HepG2 (cell line): ENCODE results near the gene TRMT2A. TPM values are rescaled to one million over a fixed set of nuclear protein-coding genes. Genes with fewer than 3 reads are reported as not detected.

ENCODE experiments used
- ATF7 ChIP-seq, 2 experiments: fragments of 450-650 bp in 1 of 2; sonication (generic) in 1 of 2; formaldehyde crosslinking in 1 of 2; IDR thresholded peaks; 2 replicates each; pipeline versions ENCODE4 v1.4.0 to v1.6.1; 2016 to 2020; ENCODE audit warnings: antibody characterized with exemption in 1 of 2, mild to moderate bottlenecking in 1 of 2, missing genetic modification reagents in 1 of 2
- HINFP ChIP-seq: sonication (generic); formaldehyde crosslinking; IDR thresholded peaks from 2 replicates; pipeline ENCODE4 v1.4.0; 2020; ENCODE audit warnings: low read depth, mild to moderate bottlenecking, missing genetic modification reagents
- KAT8 ChIP-seq: IDR thresholded peaks from 2 replicates; pipeline ENCODE4 v1.6.1; 2016; ENCODE audit warnings: missing genetic modification reagents, missing compliant biosample characterization
- POLR2G ChIP-seq: fragments of 200-400 bp; formaldehyde crosslinking; IDR thresholded peaks from 2 replicates; pipeline ENCODE4 v1.6.1; 2018; ENCODE audit warnings: mild to moderate bottlenecking, low read depth, low read length, moderate library complexity
- PRMT3 ChIP-seq: sonication (generic); formaldehyde crosslinking; IDR thresholded peaks from 2 replicates; pipeline ENCODE4 v1.8.1; 2022; ENCODE audit warnings: low read depth, mild to moderate bottlenecking, moderate library complexity, missing genetic modification reagents, borderline replicate concordance
- REXO4 ChIP-seq: sonication (generic); formaldehyde crosslinking; IDR thresholded peaks from 2 replicates; pipeline ENCODE4 v1.8.0; 2022; ENCODE audit warnings: missing genetic modification reagents, mild to moderate bottlenecking, borderline replicate concordance
- RFXAP ChIP-seq: sonication (generic); formaldehyde crosslinking; IDR thresholded peaks from 2 replicates; pipeline ENCODE4 v1.4.0; 2020; ENCODE audit warnings: missing genetic modification reagents, borderline replicate concordance
- SALL1 ChIP-seq: sonication (generic); formaldehyde crosslinking; IDR thresholded peaks from 2 replicates; pipeline ENCODE4 v1.8.0; 2022; ENCODE audit warnings: mild to moderate bottlenecking, missing genetic modification reagents
- TARDBP ChIP-seq: sonication (generic); formaldehyde crosslinking; IDR thresholded peaks from 2 replicates; pipeline ENCODE4 v1.8.0; 2022; ENCODE audit warnings: mild to moderate bottlenecking, missing genetic modification reagents
- ZBTB39 ChIP-seq: sonication (generic); formaldehyde crosslinking; IDR thresholded peaks from 2 replicates; pipeline ENCODE4 v1.5.0; 2020; ENCODE audit warnings: missing genetic modification reagents
- ZBTB43 ChIP-seq: sonication (generic); formaldehyde crosslinking; conservative IDR thresholded peaks from 2 replicates; pipeline ENCODE4 v1.4.0; 2020; ENCODE audit warnings: missing genetic modification reagents
- ZFP91 ChIP-seq: sonication (generic); formaldehyde crosslinking; IDR thresholded peaks from 2 replicates; pipeline ENCODE4 v1.9.0; 2022; ENCODE audit warnings: missing genetic modification reagents, mild to moderate bottlenecking, borderline replicate concordance
- ZNF3 ChIP-seq: IDR thresholded peaks from 2 replicates; pipeline ENCODE4 v1.7.0; 2017; ENCODE audit warnings: inconsistent platforms
- ZNF530 ChIP-seq: sonication (generic); formaldehyde crosslinking; IDR thresholded peaks from 2 replicates; pipeline ENCODE4 v1.5.0; 2020; ENCODE audit warnings: low read depth, mild to moderate bottlenecking, missing genetic modification reagents
- ZNF562 ChIP-seq: sonication (generic); formaldehyde crosslinking; IDR thresholded peaks from 2 replicates; pipeline ENCODE4 v1.8.0; 2022; ENCODE audit warnings: missing genetic modification reagents, borderline replicate concordance
- ZNF614 ChIP-seq: IDR thresholded peaks from 2 replicates; pipeline ENCODE4 v1.6.1; 2018; ENCODE audit warnings: missing biosample characterization, missing genetic modification reagents, inconsistent platforms, borderline replicate concordance
- ZNF615 ChIP-seq: sonication (generic); formaldehyde crosslinking; IDR thresholded peaks from 2 replicates; pipeline ENCODE4 v1.5.0; 2020; ENCODE audit warnings: mild to moderate bottlenecking, missing genetic modification reagents, borderline replicate concordance
- ZNF7 ChIP-seq: IDR thresholded peaks from 2 replicates; pipeline ENCODE4 v1.6.1; 2016; ENCODE audit warnings: missing biosample characterization, missing genetic modification reagents
- polyA plus RNA-seq, 8 experiments: library from polyadenylated mRNA; depleted of rRNA in 3 of 8; stranded (reverse) in 7 of 8; unstranded in 1 of 8; fragments of >200 nt; fragmentation: Illumina TruSeq in 4 of 8; extraction: Trizol in 4 of 8; gene quantifications; 2 replicates each; pipeline versions ENCODE4 v1.2.1 to v1.2.3, GENCODE V29; 2011 to 2016; ENCODE audit warnings: low read depth in 4 of 8, missing spikeins in 1 of 8, mixed read lengths in 1 of 8; ENCODE audit not compliant: insufficient read depth in 1 of 8
- total RNA-seq, 5 experiments: library from RNA; depleted of rRNA; stranded (reverse); fragments of >200 nt; fragmentation: Illumina TruSeq; extraction: Trizol; gene quantifications; 2 replicates each; pipeline ENCODE4 v1.2.3, GENCODE V29; 2016; ENCODE audit warnings: low read depth in 1 of 5

The TRMT2A gene
- total and polyA plus RNA-seq, 2 of the 13 experiments (the other 11 are each of a cell fraction or from before 2014, with no cell fraction given) = 24.0 to 30.3 TPM

- TF ChIP-seq HINFP (CRISPR knock-in tag) = peak; percentile 56; the same call in 1 of the 2 replicates
- peak; percentile 59; the same call in 1 of the 2 replicates for TF ChIP-seq ZNF614 (CRISPR knock-in tag)
- TF ChIP-seq ZNF615 (CRISPR knock-in tag) = no peak
- TF ChIP-seq TARDBP (CRISPR knock-in tag) = peak; percentile 73; the same call in 1 of the 2 replicates
- TF ChIP-seq ZNF562 (CRISPR knock-in tag) = peak; percentile 67
- TF ChIP-seq ZBTB39 (CRISPR knock-in tag) = no peak
- TF ChIP-seq SALL1 (CRISPR knock-in tag) = peak; percentile 90
- peak; percentile 45; the same call in 1 of the 2 replicates for TF ChIP-seq REXO4 (CRISPR knock-in tag)
- TF ChIP-seq ZNF3 (CRISPR knock-in tag) = peak; percentile 40; the same call in 1 of the 2 replicates
- no peak for TF ChIP-seq ZNF7 (CRISPR knock-in tag)
- peak; percentile 94 for TF ChIP-seq POLR2G
- 0 out of 2 replicates have a peak, but pooled peaks have one; percentile 37 for TF ChIP-seq RFXAP (CRISPR knock-in tag)
- TF ChIP-seq ZNF530 (CRISPR knock-in tag) = no peak
- peak; percentile 63; the same call in 1 of the 2 replicates for TF ChIP-seq ZBTB43 (CRISPR knock-in tag)
- TF ChIP-seq ZFP91 (CRISPR knock-in tag) = peak; percentile 66
- TF ChIP-seq KAT8 = peak; percentile 95
- no peak for TF ChIP-seq PRMT3 (CRISPR knock-in tag)
- no peak for TF ChIP-seq ATF7 (IDR thresholded peaks at IDR 0.05)
- TF ChIP-seq ATF7 (CRISPR knock-in tag; IDR thresholded peaks at IDR 0.05) = 0 out of 2 replicates have a peak, but pooled peaks have one; percentile 39
Measured at GRCh38 chr22:20079745-20080444, 37.1 kb downstream of the TRMT2A start, which contains the start of gene DGCR8 (continued).
